ENCODE results near the gene ANAPC10. TPM values are rescaled to one million over a fixed set of nuclear protein-coding genes. Genes with fewer than 3 reads are reported as not detected.
A peak's percentile ranks its signal among the peaks of the same experiment; 100 is the strongest.
"Not testable (repeated sequence)": the region's sequence is repeated elsewhere in the genome, so short reads cannot be mapped to it uniquely, and the experiment has no call there.

The ANAPC10 gene
- total RNA-seq, 3 donors from 2014 or later (not counting 1 experiment from before 2014, with no cell fraction given), result 27.9 to 37.7 (median 37.7) TPM

GRCh38 chr4:145014365-145014764 is 83.6 kb downstream of the ANAPC10 start:
- DNase-seq (no peak), ATAC-seq (no peak)
- no peak for TF ChIP-seq CTCF (IDR thresholded peaks at IDR 0.05)
- no peaks in the 10 kb centered on the region for H3K9me3 ChIP-seq (ENCODE audit: control insufficient read depth, insufficient read depth, low read length)
- H3K27ac ChIP-seq (ENCODE audit: low read length), result no peak overlapping the region
- no peaks in the 10 kb centered on the region for H3K9me3 Mint-ChIP-seq
- no peak overlapping the region for H3K4me3 Mint-ChIP-seq
- H3K36me3 ChIP-seq (ENCODE audit: control insufficient read depth, insufficient read depth, low read length), result no peaks in the 10 kb centered on the region
- intact Hi-C loops (cut with micrococcal nuclease), result no loop called here
- no peaks in the 10 kb centered on the region for H3K36me3 Mint-ChIP-seq
- H3K4me3 ChIP-seq (ENCODE audit: low read length), result no peak overlapping the region
- H3K27ac Mint-ChIP-seq, result no peak overlapping the region
- H3K27me3 ChIP-seq (ENCODE audit: control insufficient read depth, insufficient read depth, low read length), result no peaks in the 10 kb centered on the region
- WGBS (ENCODE audit: insufficient coverage), result 78% methylated on average over 4 of the region's 4 CpGs
- H3K4me1 ChIP-seq (ENCODE audit: control insufficient read depth, insufficient read depth, low read length), result no peaks in the 10 kb centered on the region
- peaks cover 32 to 38% of the 10 kb centered on the region in 2 donors for H3K4me1 Mint-ChIP-seq
- H3K27me3 Mint-ChIP-seq (ENCODE audit: low read depth in 2 of 2), result no peaks in the 10 kb centered on the region

- TF ChIP-seq CTCF (IDR thresholded peaks at IDR 0.05), result no peak
- no peak for ATAC-seq
Measured at GRCh38 chr4:145012841-145013240, 85.2 kb downstream of the ANAPC10 start.

GRCh38 chr4:145011636-145012035 is 86.4 kb downstream of the ANAPC10 start:
- H3K4me3 Mint-ChIP-seq, result no peak overlapping the region
- no peaks in the 10 kb centered on the region for H3K4me1 ChIP-seq (ENCODE audit: control insufficient read depth, insufficient read depth, low read length)
- intact Hi-C loops (cut with micrococcal nuclease), result no loop called here
- no peaks in the 10 kb centered on the region for H3K27me3 ChIP-seq (ENCODE audit: control insufficient read depth, insufficient read depth, low read length)
- no peak for DNase-seq
- peaks cover 45 to 53% of the 10 kb centered on the region in 2 donors for H3K4me1 Mint-ChIP-seq
- no peak overlapping the region for H3K4me3 ChIP-seq (ENCODE audit: low read length)
- no peaks in the 10 kb centered on the region for H3K36me3 Mint-ChIP-seq
- no peaks in the 10 kb centered on the region for H3K36me3 ChIP-seq (ENCODE audit: control insufficient read depth, insufficient read depth, low read length)
- H3K27ac ChIP-seq (ENCODE audit: low read length), result no peak overlapping the region
- TF ChIP-seq CTCF (IDR thresholded peaks at IDR 0.05), result no peak
- H3K9me3 ChIP-seq (ENCODE audit: control insufficient read depth, insufficient read depth, low read length), result no peaks in the 10 kb centered on the region
- no peaks in the 10 kb centered on the region for H3K9me3 Mint-ChIP-seq
- no peak for ATAC-seq
- H3K27me3 Mint-ChIP-seq (ENCODE audit: low read depth in 2 of 2), result no peaks in the 10 kb centered on the region
- H3K27ac Mint-ChIP-seq, result peak overlapping the region; percentile 22 to 50

More at GRCh38 chr4:145012841-145013240, 85.2 kb downstream of the ANAPC10 start:
- no peak overlapping the region for H3K27ac ChIP-seq (ENCODE audit: low read length)
- H3K36me3 ChIP-seq (ENCODE audit: control insufficient read depth, insufficient read depth, low read length), result no peaks in the 10 kb centered on the region
- no peak overlapping the region for H3K4me3 ChIP-seq (ENCODE audit: low read length)
- peak overlapping the region; percentile 53 to 66 for H3K27ac Mint-ChIP-seq
- H3K9me3 Mint-ChIP-seq, result no peaks in the 10 kb centered on the region
- H3K4me3 Mint-ChIP-seq, result no peak overlapping the region
- no peak for DNase-seq
- no peaks in the 10 kb centered on the region for H3K36me3 Mint-ChIP-seq
- H3K4me1 Mint-ChIP-seq, result peaks cover 35 to 43% of the 10 kb centered on the region in 2 donors
- H3K9me3 ChIP-seq (ENCODE audit: control insufficient read depth, insufficient read depth, low read length), result no peaks in the 10 kb centered on the region
- intact Hi-C loops (cut with micrococcal nuclease), result no loop called here
- no peaks in the 10 kb centered on the region for H3K4me1 ChIP-seq (ENCODE audit: control insufficient read depth, insufficient read depth, low read length)
- H3K27me3 ChIP-seq (ENCODE audit: control insufficient read depth, insufficient read depth, low read length), result no peaks in the 10 kb centered on the region
- no peaks in the 10 kb centered on the region for H3K27me3 Mint-ChIP-seq (ENCODE audit: low read depth in 2 of 2)

- H3K27me3 Mint-ChIP-seq (ENCODE audit: low read depth in 2 of 2); H3K27ac Mint-ChIP-seq; DNase-seq; H3K4me3 Mint-ChIP-seq; H3K9me3 ChIP-seq (ENCODE audit: control insufficient read depth, insufficient read depth, low read length); H3K9me3 Mint-ChIP-seq; H3K27ac ChIP-seq (ENCODE audit: low read length); H3K4me3 ChIP-seq (ENCODE audit: low read length); ATAC-seq; H3K4me1 ChIP-seq (ENCODE audit: control insufficient read depth, insufficient read depth, low read length); H3K36me3 Mint-ChIP-seq; intact Hi-C loops (cut with micrococcal nuclease); H3K27me3 ChIP-seq (ENCODE audit: control insufficient read depth, insufficient read depth, low read length); H3K36me3 ChIP-seq (ENCODE audit: control insufficient read depth, insufficient read depth, low read length): not testable (repeated sequence)
- H3K4me1 Mint-ChIP-seq, result peaks cover 48 to 55% of the 10 kb centered on the region in 2 donors
- 100% methylated on average over 3 of the region's 6 CpGs for WGBS (ENCODE audit: insufficient coverage)
Measured at GRCh38 chr4:145010315-145010714, 87.7 kb downstream of the ANAPC10 start.
